OCI-LY7 (cell line): ENCODE data around the gene HMGCS1.
"Not testable (repeated sequence)": the region's sequence is repeated elsewhere in the genome, so short reads cannot be mapped to it uniquely, and the experiment has no call there.

Experiments
- CTCF ChIP-seq: fragments of 200-600 bp; sonication (generic); conservative IDR thresholded peaks from 2 replicates; pipeline ENCODE4 v1.5.1; 2014; ENCODE audit warnings: mild to moderate bottlenecking, antibody characterized with exemption, low read length, moderate library complexity, mixed read lengths
- EZH2phosphoT487 ChIP-seq: fragments of 200-600 bp; sonication (generic); IDR thresholded peaks from 2 replicates; pipeline ENCODE4 v1.6.1; 2018; ENCODE audit warnings: low read depth, borderline replicate concordance, mild to moderate bottlenecking, mixed run types, antibody characterized with exemption, low read length, moderate library complexity, mixed read lengths

GRCh38 chr5:43306954-43307353 is 6.3 kb downstream of the HMGCS1 start:
- not testable (repeated sequence) for TF ChIP-seq CTCF, EZH2phosphoT487
